Activated CD4-positive, alpha-beta memory T cell treated with anti-CD3 and anti-CD28 coated beads for 36 hours (primary cell): ENCODE measurements around the gene HSBP1. TPM values are rescaled to one million over a fixed set of nuclear protein-coding genes. Genes with fewer than 3 reads are reported as not detected.

Experiments used
- CTCF ChIA-PET: fragments of 350-600 bp; sonication (Branson Sonifier 250); formaldehyde crosslinking; loops from one replicate; lab custom pipeline; 2021; ENCODE audit warnings: antibody characterized with exemption, inconsistent platforms; lab: Charles Lee
- POLR2A ChIA-PET: fragments of 350-600 bp; sonication (Branson Sonifier 250); formaldehyde crosslinking; loops from one replicate; lab custom pipeline; 2021; ENCODE audit warnings: antibody characterized with exemption; lab: Charles Lee
- DNase-seq: peaks from one replicate; pipeline ENCODE4 v3.0.0-alpha.2; 2020
- H3K27ac Mint-ChIP-seq: one replicate; pipeline ENCODE4 v1.8.0; 2021; ENCODE audit warnings: mixed read lengths
- H3K27me3 Mint-ChIP-seq: one replicate; pipeline ENCODE4 v1.8.0; 2021; ENCODE audit warnings: mixed read lengths
- H3K36me3 Mint-ChIP-seq: one replicate; pipeline ENCODE4 v1.8.0; 2021; ENCODE audit warnings: mixed read lengths
- H3K4me1 Mint-ChIP-seq: one replicate; pipeline ENCODE4 v1.8.0; 2021; ENCODE audit warnings: low read depth, mixed read lengths
- H3K4me3 Mint-ChIP-seq: one replicate; pipeline ENCODE4 v1.8.0; 2021; ENCODE audit warnings: mild to moderate bottlenecking, mixed read lengths
- H3K9me3 Mint-ChIP-seq: one replicate; pipeline ENCODE4 v1.8.0; 2021; ENCODE audit warnings: mixed read lengths
- intact Hi-C: fragments of 100-400 bp; cut with micrococcal nuclease; formaldehyde crosslinking; loops from one replicate; pipeline ENCODE4 v1.15.1; 2023
- total RNA-seq, 2 experiments: library from RNA; stranded (reverse); gene quantifications; one replicate each; pipeline ENCODE4 v1.2.3, GENCODE V29; 2021

The HSBP1 gene
- total RNA-seq, 2 experiments from 2014 or later = 70.1 to 74.7 TPM

DNA sequence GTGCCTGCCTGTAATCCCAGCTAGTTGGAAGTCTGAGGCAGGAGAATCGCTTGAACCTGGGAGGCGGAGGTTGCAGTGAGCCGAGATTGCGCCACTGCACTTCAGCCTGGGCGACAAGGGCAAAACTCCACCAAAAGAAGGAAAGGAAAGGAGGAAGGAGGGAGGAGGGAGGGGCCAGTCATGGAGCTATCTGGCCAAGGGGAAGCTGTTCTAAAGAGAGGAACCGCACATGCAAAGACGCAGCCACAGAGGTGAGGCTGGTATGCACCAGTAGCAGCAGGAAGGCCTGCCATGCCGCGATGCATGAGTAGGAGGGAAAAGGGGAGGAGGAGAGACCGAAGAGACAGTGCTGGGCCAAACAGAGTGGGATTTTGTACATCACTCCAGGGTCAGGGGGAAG is 35.9 kb downstream of the HSBP1 start:
- Mint-ChIP-seq H3K9me3 (no peaks in the 10 kb centered on the region), H3K4me1 (no peaks in the 10 kb centered on the region), H3K27ac (no peak overlapping the region), H3K27me3 (peaks cover 3% of the 10 kb centered on the region), H3K4me3 (no peak overlapping the region), H3K36me3 (no peaks in the 10 kb centered on the region)
- ChIA-PET POLR2A (no interaction called here), CTCF (interaction anchor here (0.7 kb wide), 1 partner anchor 17 kb away, joined by 3 read pairs; no protein-coding TSS in a partner anchor)
- intact Hi-C loops = no loop called here
- no peak for DNase-seq

DNA sequence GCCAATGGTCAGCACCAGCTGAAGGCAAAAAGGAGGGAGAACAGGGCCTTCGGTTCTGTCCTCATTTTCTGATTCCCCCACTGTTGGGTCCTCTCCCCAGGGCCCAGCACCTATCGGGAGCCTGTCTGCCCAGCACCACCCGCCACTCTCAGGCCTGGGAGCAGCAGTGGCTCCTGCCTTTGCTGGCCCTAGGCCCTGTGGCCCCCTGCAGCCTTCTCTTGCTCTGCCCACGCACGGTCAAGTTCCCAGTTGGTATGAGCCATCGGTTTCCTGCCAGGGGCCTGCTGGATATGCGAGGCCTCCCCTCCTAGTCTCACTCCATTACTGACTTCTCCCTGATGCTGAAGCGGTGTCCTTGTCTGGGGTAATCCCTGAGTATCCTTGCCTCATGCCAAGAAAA is 37.5 kb downstream of the HSBP1 start:
- no peak overlapping the region for H3K27ac Mint-ChIP-seq
- ChIA-PET CTCF (no interaction called here), POLR2A (no interaction called here)
- no peaks in the 10 kb centered on the region for H3K4me1 Mint-ChIP-seq
- H3K9me3 Mint-ChIP-seq = no peaks in the 10 kb centered on the region
- no peaks in the 10 kb centered on the region for H3K27me3 Mint-ChIP-seq
- DNase-seq = no peak
- H3K4me3 Mint-ChIP-seq = no peak overlapping the region
- H3K36me3 Mint-ChIP-seq = no peaks in the 10 kb centered on the region
- intact Hi-C loops = no loop called here

DNA sequence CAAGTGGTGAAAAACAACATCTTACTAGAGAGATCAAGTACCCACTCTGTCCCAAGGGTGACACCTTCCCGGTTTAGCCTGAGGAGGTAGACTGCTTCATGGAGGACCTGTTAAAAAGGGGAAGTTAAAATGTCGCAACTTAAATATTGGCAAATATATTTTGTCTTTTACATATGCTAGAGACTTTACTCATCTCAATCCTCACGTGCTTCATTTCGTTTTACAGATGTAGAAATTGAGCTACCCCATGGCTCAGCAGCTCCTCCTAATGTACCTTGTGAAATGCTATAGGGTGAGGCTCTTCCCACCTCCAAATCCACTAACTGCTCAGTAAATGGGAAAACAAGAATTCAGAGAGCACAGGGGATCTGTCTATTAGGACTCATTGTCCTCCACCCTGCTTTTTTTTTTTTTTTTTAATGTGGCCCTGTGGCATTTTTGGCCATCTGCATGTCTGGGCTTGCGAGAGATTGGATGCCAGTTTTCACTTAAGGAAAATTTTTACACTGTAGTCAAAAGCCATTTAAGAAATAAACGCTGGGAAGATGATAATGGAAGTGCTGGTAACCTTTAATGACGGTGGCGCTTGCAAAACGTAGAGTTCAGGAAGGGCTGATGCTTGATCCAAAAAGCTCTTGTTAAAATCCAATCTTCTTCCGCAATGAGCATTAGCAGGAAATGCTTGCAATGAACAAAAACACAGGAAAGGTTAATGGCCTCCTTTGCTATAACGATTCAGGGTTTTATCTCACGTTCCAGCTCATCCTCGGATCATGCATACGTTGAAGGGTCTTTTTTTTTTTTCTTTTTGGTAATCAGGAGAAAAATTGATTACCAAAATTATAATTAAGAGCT is 39.8 kb downstream of the HSBP1 start:
- CTCF ChIA-PET = no interaction called here
- H3K4me3 Mint-ChIP-seq = no peak overlapping the region
- POLR2A ChIA-PET = no interaction called here
- H3K27ac Mint-ChIP-seq = no peak overlapping the region
- no peaks in the 10 kb centered on the region for H3K27me3 Mint-ChIP-seq
- DNase-seq = no peak
- no peaks in the 10 kb centered on the region for H3K4me1 Mint-ChIP-seq
- H3K36me3 Mint-ChIP-seq = no peaks in the 10 kb centered on the region
- intact Hi-C loops = no loop called here
- no peaks in the 10 kb centered on the region for H3K9me3 Mint-ChIP-seq

DNA sequence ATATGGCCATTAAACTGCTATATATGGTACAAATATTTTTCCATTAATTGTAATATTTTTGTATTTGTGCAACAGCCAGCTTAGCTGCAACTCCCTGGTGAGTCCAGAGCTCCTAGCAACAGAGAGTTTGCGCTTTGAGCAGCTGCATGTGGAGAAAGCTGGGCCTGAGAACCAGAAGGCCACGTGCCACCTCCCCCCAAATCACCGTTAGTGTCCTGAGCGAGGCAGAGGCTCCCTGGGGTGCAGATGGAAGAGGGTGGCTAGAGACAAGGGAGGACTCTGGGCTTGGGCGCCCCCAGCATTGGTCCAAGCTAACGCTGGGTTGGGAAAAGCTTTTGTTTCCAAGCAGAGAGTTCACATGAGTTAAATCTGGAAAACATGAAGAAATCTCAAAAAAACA is 41.6 kb downstream of the HSBP1 start:
- ChIA-PET CTCF (interaction anchor here (0.8 to 1.5 kb wide), 2 partner anchors 23 to 24 kb away, joined by 4 read pairs; no protein-coding TSS in a partner anchor), POLR2A (no interaction called here)
- DNase-seq = no peak
- no peaks in the 10 kb centered on the region for H3K27me3 Mint-ChIP-seq
- no peaks in the 10 kb centered on the region for H3K4me1 Mint-ChIP-seq
- H3K36me3 Mint-ChIP-seq = no peaks in the 10 kb centered on the region
- H3K27ac Mint-ChIP-seq = no peak overlapping the region
- intact Hi-C loops = no loop called here
- no peak overlapping the region for H3K4me3 Mint-ChIP-seq
- no peaks in the 10 kb centered on the region for H3K9me3 Mint-ChIP-seq

DNA sequence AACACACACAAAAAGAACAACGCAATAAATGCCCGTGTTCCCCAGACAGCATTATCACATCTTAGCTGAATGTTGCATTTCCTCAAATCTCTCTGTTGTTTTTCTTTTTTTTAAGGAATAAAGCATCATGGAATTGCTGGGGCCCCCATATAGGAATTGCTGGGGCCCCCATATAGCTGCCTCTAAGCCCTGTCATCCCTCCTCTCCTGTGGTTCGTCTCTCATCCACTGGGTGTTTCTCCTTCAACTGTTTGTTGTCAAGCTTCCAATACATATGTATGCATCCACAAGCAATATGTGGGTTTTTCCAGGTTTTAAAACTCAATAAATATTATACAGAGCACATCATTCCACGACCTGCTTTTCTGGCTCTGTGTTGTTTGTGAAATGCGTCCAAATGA is 43.2 kb downstream of the HSBP1 start:
- intact Hi-C loops = no loop called here
- no peaks in the 10 kb centered on the region for H3K4me1 Mint-ChIP-seq
- no peaks in the 10 kb centered on the region for H3K27me3 Mint-ChIP-seq
- ChIA-PET POLR2A (no interaction called here), CTCF (no interaction called here)
- no peak overlapping the region for H3K4me3 Mint-ChIP-seq
- no peaks in the 10 kb centered on the region for H3K36me3 Mint-ChIP-seq
- H3K9me3 Mint-ChIP-seq = no peaks in the 10 kb centered on the region
- no peak overlapping the region for H3K27ac Mint-ChIP-seq
- DNase-seq = no peak

DNA sequence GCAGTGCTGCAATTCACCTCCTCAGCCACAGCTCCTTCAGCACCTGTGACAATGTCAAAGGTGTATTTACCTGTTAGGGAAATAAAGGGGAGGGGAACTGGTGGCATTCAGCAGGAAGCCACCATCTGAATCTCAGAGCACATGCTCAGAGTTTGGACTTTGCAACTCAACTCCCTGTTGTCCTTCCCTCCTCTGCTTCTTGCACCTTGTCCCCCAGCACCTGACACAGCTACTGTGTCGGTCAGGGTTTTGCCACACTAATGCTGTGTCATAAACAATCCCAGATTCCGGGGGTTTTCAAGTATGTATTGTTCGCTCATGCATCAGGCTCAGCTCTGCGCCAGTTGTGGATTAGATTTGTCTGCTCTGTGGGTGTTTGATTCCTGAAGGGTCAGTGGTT is 43.7 kb downstream of the HSBP1 start:
- Mint-ChIP-seq H3K9me3 (no peaks in the 10 kb centered on the region), H3K4me3 (no peak overlapping the region), H3K36me3 (no peaks in the 10 kb centered on the region), H3K27me3 (no peaks in the 10 kb centered on the region), H3K27ac (no peak overlapping the region), H3K4me1 (no peaks in the 10 kb centered on the region)
- CTCF ChIA-PET = no interaction called here
- POLR2A ChIA-PET = no interaction called here
- DNase-seq = no peak
- intact Hi-C loops = no loop called here

DNA sequence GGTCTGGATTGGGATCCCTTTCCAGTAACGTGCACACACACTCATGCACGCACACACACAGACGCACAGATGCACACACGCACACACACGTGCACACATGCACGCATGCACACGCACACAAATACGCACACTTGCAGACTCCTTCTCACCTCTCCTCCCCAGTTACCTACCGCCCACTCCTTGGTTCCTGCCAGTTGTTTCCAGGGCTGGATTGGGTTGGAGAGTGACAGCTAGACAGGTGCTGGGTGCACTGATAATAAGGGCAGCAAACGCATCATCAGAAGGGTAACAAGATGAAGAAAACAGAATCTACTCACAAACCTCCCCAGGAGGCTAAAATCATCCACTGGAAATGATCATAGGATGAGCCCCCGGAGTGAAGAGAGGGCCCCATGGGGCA is 45.0 kb downstream of the HSBP1 start:
- no peak for DNase-seq
- POLR2A ChIA-PET = no interaction called here
- intact Hi-C loops = no loop called here
- no peak overlapping the region for H3K27ac Mint-ChIP-seq
- H3K27me3 Mint-ChIP-seq = no peaks in the 10 kb centered on the region
- no peaks in the 10 kb centered on the region for H3K9me3 Mint-ChIP-seq
- CTCF ChIA-PET = no interaction called here
- no peaks in the 10 kb centered on the region for H3K4me1 Mint-ChIP-seq
- H3K4me3 Mint-ChIP-seq = no peak overlapping the region
- H3K36me3 Mint-ChIP-seq = no peaks in the 10 kb centered on the region

DNA sequence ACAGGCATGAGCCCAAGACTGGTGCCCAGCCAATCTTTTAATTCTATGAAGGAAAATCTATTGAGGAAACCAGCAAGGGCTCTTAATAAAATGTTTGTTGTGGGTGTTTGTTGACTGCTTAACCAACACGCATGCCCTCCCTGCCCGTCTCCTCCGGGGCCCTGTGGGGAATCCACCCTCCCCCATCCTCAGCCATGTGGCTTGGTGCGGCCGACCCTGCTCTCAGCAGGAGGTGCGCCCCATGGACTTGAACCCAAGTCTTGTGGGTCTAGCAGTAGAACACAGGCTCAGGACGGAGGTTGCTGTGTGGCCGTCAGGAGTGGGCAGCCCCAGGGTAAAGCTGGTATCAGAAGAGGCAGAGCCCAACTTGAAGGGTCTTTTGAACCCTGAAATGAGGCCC is 46.1 kb downstream of the HSBP1 start:
- Mint-ChIP-seq H3K4me3 (no peak overlapping the region), H3K36me3 (no peaks in the 10 kb centered on the region), H3K27ac (no peak overlapping the region), H3K9me3 (no peaks in the 10 kb centered on the region), H3K4me1 (no peaks in the 10 kb centered on the region), H3K27me3 (no peaks in the 10 kb centered on the region)
- no peak for DNase-seq
- intact Hi-C loops = no loop called here
- ChIA-PET POLR2A (no interaction called here), CTCF (no interaction called here)

DNA sequence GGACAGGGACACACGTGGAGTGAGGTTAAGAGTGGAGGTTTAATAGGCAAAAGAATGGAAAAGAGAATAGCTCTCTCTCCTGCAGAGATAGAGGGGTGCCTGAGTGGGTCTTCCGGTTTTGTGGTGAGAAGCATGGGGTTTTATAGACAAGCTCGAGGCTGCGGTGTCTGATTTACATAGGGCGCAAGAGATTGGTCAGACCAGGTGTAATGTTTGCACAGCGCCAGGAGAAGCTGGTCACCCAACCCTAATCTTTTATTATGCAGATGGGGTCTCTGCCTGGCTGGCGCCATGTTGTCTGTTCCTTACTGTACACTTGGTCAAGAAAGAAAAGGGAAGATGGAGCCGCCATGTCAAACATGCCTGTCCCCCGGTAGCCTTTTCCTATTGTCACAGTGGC is 46.6 kb downstream of the HSBP1 start:
- Mint-ChIP-seq H3K36me3 (no peaks in the 10 kb centered on the region), H3K27ac (no peak overlapping the region), H3K4me1 (no peaks in the 10 kb centered on the region), H3K9me3 (no peaks in the 10 kb centered on the region), H3K27me3 (no peaks in the 10 kb centered on the region), H3K4me3 (no peak overlapping the region)
- intact Hi-C loops = no loop called here
- DNase-seq = no peak
- CTCF ChIA-PET = no interaction called here
- POLR2A ChIA-PET = no interaction called here

DNA sequence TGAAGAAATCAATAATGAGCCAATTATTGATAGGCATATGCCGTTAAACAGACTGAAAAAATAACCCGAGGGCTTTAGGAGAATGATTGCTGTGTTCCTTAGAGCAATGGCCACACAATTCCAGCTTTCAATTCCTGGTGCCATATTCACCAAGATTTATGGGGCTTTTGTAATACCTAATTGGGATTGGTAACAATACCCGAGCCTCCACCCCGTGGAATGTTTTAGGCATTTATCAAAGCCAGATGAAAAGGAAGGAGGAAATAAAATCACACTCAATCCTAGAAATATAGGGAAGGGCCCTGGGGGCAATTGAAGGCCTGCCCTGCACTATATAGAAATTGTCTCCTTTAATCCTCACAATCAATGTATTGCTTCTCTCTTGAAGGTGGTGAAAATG is 49.0 kb downstream of the HSBP1 start:
- Mint-ChIP-seq H3K4me1 (no peaks in the 10 kb centered on the region), H3K9me3 (no peaks in the 10 kb centered on the region), H3K4me3 (no peak overlapping the region), H3K36me3 (no peaks in the 10 kb centered on the region), H3K27me3 (no peaks in the 10 kb centered on the region), H3K27ac (no peak overlapping the region)
- no peak for DNase-seq
- intact Hi-C loops = no loop called here
- ChIA-PET CTCF (no interaction called here), POLR2A (no interaction called here)

DNA sequence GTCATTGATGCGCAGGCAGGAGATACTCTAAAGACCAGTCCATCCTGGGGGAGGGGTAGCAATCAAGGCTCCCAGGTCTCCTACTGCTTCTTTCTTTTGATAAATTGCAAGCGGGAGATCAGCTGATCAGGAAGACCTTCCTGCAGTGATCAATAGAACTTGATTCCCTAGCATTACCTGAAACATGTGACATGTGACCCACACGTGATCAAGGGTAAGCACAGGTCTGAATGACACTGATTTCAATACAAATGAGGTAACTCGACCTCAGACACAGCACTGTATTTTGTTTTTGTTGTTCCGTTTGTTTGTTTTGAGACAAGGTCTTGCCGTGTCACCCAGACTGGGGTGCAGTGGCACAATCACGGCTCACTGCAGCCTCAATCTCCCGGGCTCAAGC is 51.5 kb downstream of the HSBP1 start:
- no peaks in the 10 kb centered on the region for H3K9me3 Mint-ChIP-seq
- H3K4me1 Mint-ChIP-seq = no peaks in the 10 kb centered on the region
- H3K27ac Mint-ChIP-seq = no peak overlapping the region
- no peaks in the 10 kb centered on the region for H3K27me3 Mint-ChIP-seq
- no peak for DNase-seq
- intact Hi-C loops = no loop called here
- no peaks in the 10 kb centered on the region for H3K36me3 Mint-ChIP-seq
- CTCF ChIA-PET = no interaction called here
- no peak overlapping the region for H3K4me3 Mint-ChIP-seq
- POLR2A ChIA-PET = no interaction called here

DNA sequence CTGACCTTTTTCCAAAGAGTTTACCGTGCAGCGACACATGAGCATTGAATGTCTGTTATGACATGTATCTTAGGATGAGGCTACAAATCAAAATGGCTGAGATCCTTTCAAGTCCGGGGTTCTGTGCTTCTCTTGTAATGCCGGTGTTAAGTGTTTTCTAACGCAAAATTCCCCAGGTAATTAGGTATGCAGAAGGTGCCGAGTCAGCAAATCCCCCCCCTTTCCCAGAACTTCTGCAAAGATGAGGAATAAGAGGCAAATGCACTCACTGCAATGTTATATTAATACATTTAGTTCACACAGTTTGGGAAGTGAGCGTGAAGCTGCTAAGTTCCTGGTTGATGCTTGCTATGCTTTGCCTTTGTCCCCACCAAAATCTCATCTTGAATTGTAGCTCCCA is 54.9 kb downstream of the HSBP1 start:
- H3K27ac Mint-ChIP-seq = no peak overlapping the region
- no peaks in the 10 kb centered on the region for H3K4me1 Mint-ChIP-seq
- peaks cover 5% of the 10 kb centered on the region for H3K36me3 Mint-ChIP-seq
- ChIA-PET POLR2A (no interaction called here), CTCF (no interaction called here)
- no peak overlapping the region for H3K4me3 Mint-ChIP-seq
- no peak for DNase-seq
- peaks cover 14% of the 10 kb centered on the region for H3K27me3 Mint-ChIP-seq
- no peaks in the 10 kb centered on the region for H3K9me3 Mint-ChIP-seq
- intact Hi-C loops = no loop called here

DNA sequence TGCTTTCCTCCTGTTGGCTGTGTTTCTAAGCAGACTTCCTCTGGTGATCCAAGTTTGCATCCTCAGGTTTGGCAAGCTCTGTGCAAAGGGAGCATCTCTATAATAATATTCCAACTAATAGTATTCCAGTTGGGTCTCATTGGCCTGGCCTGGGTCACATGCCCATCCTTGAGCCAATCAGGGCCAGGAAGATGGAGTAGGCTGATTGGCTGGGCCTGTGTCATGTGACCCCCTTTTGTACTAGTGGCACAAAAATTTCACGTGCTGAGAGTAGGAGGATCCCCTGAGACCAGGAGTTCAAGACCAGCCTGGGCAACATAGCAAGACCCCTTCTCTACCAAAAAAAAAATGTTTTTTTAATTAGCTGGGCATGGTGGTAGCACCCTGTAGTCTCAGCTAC is 55.9 kb downstream of the HSBP1 start:
- Mint-ChIP-seq H3K9me3 (no peaks in the 10 kb centered on the region), H3K27me3 (peaks cover 14% of the 10 kb centered on the region), H3K4me1 (no peaks in the 10 kb centered on the region), H3K36me3 (peaks cover 5% of the 10 kb centered on the region), H3K4me3 (no peak overlapping the region), H3K27ac (no peak overlapping the region)
- CTCF ChIA-PET = no interaction called here
- DNase-seq = no peak
- POLR2A ChIA-PET = no interaction called here
- intact Hi-C loops = no loop called here
